Kidney epithelial cell (primary cell): ENCODE results near the gene SLC6A19. TPM values are rescaled to one million over a fixed set of nuclear protein-coding genes. Genes with fewer than 3 reads are reported as not detected.
"Not testable (repeated sequence)": the region's sequence is repeated elsewhere in the genome, so short reads cannot be mapped to it uniquely, and the experiment has no call there.

Source experiments
- DNase-seq: peaks from one replicate; pipeline ENCODE4 v3.0.0-alpha.2; 2010; ENCODE audit warnings: low read depth
- H3K27me3 ChIP-seq: 2 replicates; pipeline ENCODE4 v1.6.0; 2011; ENCODE audit warnings: low read length; ENCODE audit not compliant: control insufficient read depth, insufficient read depth
- H3K36me3 ChIP-seq: 2 replicates; pipeline ENCODE4 v1.5.1; 2011; ENCODE audit warnings: low read length; ENCODE audit not compliant: control insufficient read depth, insufficient read depth
- H3K4me3 ChIP-seq: 2 replicates; pipeline ENCODE4 v1.5.1; 2011; ENCODE audit warnings: low read depth, mild to moderate bottlenecking, control low read depth, low read length
- total RNA-seq: library from RNA; depleted of rRNA; stranded (reverse); fragments of >200 nt; gene quantifications from 2 replicates; pipeline ENCODE4 v1.2.3, GENCODE V29; 2015
- TF ChIP-seq, protein P1 (sequence below): IDR thresholded peaks from 2 replicates; pipeline ENCODE4 v1.5.1; 2011; ENCODE audit warnings: mild to moderate bottlenecking, moderate library complexity, low read length, control low read depth, inconsistent platforms; ENCODE audit not compliant: insufficient read depth, poor library complexity, severe bottlenecking

Gene SLC6A19
- total RNA-seq, 1 donor from 2014 or later: not detected

DNA sequence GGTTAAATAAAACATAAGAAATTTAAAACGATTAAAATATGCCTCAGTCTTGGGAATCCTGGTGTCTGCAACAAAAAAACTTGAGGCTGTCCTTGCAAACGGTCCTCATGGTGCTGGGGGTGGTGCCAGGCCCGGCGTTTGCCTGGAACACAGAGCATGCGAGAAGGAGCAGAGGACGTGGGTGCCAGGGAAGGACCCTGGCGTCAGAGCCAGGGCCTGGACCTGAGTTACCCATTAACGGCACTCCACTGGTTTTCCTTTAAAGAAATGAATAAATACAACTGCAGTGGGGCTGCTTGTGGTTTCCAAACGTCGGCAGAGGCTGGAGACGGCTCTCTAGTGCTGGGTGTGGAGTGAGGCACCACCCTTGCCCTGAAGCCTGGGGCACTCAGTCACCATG, 23.7 kb downstream of the SLC6A19 start, which contains the start of gene SLC6A18:
TSS of gene SLC6A18 (plus strand) at position 301 of the 400 bp plus-strand sequence. CDS start at position 398, 97 bp downstream.
- no peak for DNase-seq
- no peak within 1 kb of the TSS for H3K4me3 ChIP-seq
- H3K36me3 ChIP-seq: no peaks in the 10 kb centered on the region
- peaks cover 30% of the 10 kb centered on the region for H3K27me3 ChIP-seq
- TF ChIP-seq, protein P1, sequence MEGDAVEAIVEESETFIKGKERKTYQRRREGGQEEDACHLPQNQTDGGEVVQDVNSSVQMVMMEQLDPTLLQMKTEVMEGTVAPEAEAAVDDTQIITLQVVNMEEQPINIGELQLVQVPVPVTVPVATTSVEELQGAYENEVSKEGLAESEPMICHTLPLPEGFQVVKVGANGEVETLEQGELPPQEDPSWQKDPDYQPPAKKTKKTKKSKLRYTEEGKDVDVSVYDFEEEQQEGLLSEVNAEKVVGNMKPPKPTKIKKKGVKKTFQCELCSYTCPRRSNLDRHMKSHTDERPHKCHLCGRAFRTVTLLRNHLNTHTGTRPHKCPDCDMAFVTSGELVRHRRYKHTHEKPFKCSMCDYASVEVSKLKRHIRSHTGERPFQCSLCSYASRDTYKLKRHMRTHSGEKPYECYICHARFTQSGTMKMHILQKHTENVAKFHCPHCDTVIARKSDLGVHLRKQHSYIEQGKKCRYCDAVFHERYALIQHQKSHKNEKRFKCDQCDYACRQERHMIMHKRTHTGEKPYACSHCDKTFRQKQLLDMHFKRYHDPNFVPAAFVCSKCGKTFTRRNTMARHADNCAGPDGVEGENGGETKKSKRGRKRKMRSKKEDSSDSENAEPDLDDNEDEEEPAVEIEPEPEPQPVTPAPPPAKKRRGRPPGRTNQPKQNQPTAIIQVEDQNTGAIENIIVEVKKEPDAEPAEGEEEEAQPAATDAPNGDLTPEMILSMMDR: no peak

DNA sequence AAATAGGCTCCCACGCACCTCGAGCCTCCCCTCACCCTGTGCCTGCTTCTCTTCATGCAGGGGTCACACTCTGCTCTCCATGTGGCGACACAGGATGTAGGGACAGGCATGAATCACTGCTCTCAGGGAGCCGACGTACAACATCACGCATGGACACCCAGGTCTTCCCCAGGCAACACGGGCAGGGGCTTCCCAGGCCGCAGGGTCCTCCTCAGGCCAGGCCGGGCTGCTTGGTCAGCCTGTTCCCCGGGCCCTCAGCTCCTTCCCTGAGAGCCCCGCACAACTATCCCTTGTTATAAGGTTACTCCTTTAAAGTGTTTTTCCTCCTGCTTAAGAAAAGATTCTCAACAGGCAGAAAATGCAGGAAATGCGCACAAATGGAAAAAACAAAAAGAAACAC, 24.8 kb downstream of the SLC6A19 start:
- TF ChIP-seq, protein P1: no peak
- no peak for DNase-seq
- Histone ChIP-seq H3K36me3 (no peaks in the 10 kb centered on the region), H3K27me3 (peaks cover 30% of the 10 kb centered on the region), H3K4me3 (no peak overlapping the region)

DNA sequence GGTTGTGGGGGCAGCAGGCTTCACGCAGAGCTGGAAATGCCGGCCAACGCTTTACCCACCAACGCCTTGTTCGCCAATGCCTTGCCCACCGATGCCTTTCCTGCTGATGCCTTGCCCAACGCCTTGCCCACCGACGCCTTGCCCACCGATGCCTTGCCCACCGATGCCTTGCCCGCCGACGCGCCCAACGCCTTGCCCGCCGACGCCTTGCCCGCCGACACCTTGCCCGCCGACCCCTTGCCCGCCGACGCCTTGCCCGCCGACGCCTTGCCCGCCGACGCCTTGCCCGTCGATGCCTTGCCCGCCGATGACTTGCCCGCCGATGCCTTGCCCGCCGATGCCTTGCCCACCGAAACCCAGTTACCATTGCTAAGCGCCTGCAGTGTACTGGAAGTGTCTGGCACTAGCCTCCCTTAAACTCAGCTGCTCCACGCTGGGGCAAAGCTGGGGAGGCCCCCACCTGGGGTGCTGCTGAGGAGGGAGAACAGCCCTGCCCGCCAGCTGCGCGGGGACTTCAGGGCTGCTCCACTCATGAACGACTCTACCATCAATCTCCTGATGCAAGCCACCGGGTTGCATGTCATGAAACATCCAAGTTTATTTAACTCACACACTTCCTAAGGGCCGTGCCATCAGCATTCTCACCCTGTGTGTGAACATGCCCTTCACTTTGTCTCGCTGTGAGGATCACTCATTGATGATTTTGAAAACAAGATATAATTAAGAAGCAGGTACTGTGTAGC, 25.6 kb downstream of the SLC6A19 start:
- no peaks in the 10 kb centered on the region for H3K36me3 ChIP-seq
- TF ChIP-seq, protein P1: no peak
- no peak overlapping the region for H3K4me3 ChIP-seq
- peaks cover 30% of the 10 kb centered on the region for H3K27me3 ChIP-seq
- DNase-seq: no peak

DNA sequence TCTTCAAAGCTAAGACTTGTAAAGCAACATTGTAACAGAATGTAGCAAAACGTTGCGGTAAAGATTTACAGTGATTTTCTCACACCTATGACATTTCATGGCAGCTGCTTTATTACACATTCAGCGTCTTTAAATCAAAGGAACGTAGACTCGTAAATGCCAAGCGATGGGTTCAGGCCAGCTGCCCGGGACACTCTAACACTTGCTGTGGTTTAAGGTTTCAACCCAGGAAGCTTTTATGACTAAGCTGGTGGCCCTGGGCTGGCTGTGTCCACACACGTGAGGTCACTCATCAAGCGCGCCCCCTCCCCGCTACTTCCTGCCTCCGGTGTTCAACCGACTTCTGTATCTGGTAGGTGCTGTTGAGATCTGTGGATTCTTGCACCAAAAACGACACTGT, 26.3 kb downstream of the SLC6A19 start:
- H3K27me3 ChIP-seq: peaks cover 30% of the 10 kb centered on the region
- no peak for DNase-seq
- TF ChIP-seq, protein P1: no peak

DNA sequence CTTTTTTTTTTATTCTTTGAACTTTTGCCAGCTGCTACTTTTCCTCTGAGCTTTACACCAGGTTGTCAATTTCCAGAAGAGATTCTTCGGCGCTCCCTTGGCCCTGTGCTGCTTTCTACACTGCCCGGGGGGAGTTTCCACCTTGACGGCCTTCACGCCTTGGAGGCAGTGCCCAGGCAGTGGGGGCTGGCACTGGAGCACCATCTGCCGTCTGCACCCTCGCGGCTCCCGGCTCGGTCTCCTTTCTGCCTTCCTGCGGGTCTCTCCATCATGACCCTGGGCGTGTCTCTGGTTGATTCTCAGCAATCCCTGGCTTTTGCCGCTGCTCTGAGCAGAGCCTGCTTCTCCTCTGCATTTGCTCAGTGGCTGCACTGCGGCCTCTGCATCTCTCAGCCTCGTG, 26.7 kb downstream of the SLC6A19 start:
- no peaks in the 10 kb centered on the region for H3K36me3 ChIP-seq
- H3K27me3 ChIP-seq: peaks cover 30% of the 10 kb centered on the region
- TF ChIP-seq, protein P1: no peak
- no peak overlapping the region for H3K4me3 ChIP-seq
- DNase-seq: no peak

More for the DNA sequence above, 26.3 kb downstream of the SLC6A19 start:
- Histone ChIP-seq H3K4me3 (no peak overlapping the region), H3K36me3 (no peaks in the 10 kb centered on the region)

DNA sequence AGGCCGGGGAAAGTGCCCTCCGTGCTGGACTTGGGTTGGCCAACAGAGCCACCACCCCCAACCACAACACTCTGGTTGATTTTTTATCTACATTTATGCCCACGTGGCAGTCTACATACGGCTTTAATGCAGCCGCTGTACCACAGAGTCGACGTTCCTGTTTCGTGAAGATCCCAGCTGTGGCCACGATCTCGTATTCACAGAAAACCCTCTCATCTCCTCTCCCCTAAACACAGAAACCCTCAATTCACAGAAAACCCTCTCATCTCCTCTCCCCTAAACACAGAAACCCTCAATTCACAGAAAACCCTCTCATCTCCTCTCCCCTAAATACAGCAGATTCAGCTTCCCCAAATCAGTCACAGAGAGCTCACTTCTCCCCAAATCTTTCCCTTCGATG, 27.6 kb downstream of the SLC6A19 start:
- H3K36me3 ChIP-seq, H3K4me3 ChIP-seq, DNase-seq: not testable (repeated sequence)
- H3K27me3 ChIP-seq: peaks cover 30% of the 10 kb centered on the region
